ENCODE data around the gene DPEP1.

- no peak for TF ChIP-seq CTCF (IDR thresholded peaks at IDR 0.05; ENCODE audit: low read depth, low read length)
- TF ChIP-seq POLR2A (IDR thresholded peaks at IDR 0.05; ENCODE audit: extremely low read depth, insufficient read length), result no peak
These were observed 64.8 kb downstream of the DPEP1 start for GRCh38 chr16:89678258-89678657.
